Loucy (cell line): ENCODE data around the gene HOXC5.

Experiments
- EZH2phosphoT487 ChIP-seq: fragments of 200-600 bp; IDR thresholded peaks from 2 replicates; pipeline ENCODE4 v1.6.1; 2018; ENCODE audit warnings: antibody characterized with exemption, mild to moderate bottlenecking, moderate library complexity, borderline replicate concordance
- TF ChIP-seq, protein P1 (sequence below): fragments of 200-600 bp; sonication (generic); conservative IDR thresholded peaks from 2 replicates; pipeline ENCODE4 v1.5.1; 2014; ENCODE audit warnings: mild to moderate bottlenecking, antibody characterized with exemption, low read length

DNA sequence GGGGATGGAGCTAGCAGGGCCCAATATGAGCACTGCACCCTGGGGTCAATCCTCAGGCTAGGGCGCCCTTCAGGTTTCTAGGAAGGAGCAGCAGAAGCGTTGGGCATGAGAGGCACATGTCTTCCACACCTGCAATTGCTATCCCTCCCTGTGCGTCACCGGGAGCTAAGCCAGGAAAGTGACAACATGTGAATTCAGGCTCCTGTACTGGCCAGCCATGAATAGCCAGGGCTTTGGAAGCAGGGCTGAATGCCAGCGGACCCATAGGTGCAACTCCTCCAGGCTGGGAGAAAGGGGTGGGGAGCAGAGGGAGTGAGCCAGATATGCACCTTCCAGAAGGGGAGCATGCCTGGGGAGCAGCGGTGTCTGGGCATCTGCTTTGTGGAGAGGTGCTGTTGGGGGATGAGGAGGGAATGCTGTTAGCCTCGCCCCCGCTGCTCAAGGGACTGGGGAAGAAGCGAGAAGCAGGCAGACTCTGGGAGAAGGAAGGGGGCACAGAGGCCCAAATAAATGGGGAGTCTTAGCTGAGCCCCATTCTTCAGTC lies 6.1 kb downstream of the HOXC5 start:
- TF ChIP-seq EZH2phosphoT487: no peak
- TF ChIP-seq, protein P1, sequence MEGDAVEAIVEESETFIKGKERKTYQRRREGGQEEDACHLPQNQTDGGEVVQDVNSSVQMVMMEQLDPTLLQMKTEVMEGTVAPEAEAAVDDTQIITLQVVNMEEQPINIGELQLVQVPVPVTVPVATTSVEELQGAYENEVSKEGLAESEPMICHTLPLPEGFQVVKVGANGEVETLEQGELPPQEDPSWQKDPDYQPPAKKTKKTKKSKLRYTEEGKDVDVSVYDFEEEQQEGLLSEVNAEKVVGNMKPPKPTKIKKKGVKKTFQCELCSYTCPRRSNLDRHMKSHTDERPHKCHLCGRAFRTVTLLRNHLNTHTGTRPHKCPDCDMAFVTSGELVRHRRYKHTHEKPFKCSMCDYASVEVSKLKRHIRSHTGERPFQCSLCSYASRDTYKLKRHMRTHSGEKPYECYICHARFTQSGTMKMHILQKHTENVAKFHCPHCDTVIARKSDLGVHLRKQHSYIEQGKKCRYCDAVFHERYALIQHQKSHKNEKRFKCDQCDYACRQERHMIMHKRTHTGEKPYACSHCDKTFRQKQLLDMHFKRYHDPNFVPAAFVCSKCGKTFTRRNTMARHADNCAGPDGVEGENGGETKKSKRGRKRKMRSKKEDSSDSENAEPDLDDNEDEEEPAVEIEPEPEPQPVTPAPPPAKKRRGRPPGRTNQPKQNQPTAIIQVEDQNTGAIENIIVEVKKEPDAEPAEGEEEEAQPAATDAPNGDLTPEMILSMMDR: no peak
